Measurements from ENCODE around the gene HINT2.

DNA sequence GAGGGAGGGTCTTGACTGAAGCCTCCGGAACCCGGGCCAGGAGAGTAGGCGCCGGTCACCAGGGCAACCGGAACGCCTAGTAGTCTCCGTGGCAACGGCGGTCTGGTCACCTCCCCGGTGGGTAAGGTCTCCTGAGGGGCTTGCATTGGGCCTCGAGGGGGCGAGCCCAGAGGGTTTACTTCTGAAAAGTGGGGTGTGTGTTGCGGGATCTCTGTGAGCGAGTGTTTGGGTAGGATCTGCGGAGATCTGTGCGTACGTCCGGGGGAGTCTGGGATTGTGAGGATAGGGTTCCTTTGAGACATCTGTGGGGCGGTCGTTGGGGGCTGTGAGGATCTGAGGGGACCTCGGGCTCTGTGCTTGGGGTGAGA is 13.9 kb upstream of the HINT2 start, which contains the start of gene FAM221B:
- TF ChIP-seq, protein P1, sequence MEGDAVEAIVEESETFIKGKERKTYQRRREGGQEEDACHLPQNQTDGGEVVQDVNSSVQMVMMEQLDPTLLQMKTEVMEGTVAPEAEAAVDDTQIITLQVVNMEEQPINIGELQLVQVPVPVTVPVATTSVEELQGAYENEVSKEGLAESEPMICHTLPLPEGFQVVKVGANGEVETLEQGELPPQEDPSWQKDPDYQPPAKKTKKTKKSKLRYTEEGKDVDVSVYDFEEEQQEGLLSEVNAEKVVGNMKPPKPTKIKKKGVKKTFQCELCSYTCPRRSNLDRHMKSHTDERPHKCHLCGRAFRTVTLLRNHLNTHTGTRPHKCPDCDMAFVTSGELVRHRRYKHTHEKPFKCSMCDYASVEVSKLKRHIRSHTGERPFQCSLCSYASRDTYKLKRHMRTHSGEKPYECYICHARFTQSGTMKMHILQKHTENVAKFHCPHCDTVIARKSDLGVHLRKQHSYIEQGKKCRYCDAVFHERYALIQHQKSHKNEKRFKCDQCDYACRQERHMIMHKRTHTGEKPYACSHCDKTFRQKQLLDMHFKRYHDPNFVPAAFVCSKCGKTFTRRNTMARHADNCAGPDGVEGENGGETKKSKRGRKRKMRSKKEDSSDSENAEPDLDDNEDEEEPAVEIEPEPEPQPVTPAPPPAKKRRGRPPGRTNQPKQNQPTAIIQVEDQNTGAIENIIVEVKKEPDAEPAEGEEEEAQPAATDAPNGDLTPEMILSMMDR (IDR thresholded peaks at IDR 0.05), result no peak
- TF ChIP-seq ZFX (IDR thresholded peaks at IDR 0.05; ENCODE audit: borderline replicate concordance), result no peak
